Measurements from ENCODE around the gene PGS1. TPM values are rescaled to one million over a fixed set of nuclear protein-coding genes. Genes with fewer than 3 reads are reported as not detected.

Gene PGS1
- total RNA-seq, 1 experiment from 2014 or later: 42.6 TPM

DNA sequence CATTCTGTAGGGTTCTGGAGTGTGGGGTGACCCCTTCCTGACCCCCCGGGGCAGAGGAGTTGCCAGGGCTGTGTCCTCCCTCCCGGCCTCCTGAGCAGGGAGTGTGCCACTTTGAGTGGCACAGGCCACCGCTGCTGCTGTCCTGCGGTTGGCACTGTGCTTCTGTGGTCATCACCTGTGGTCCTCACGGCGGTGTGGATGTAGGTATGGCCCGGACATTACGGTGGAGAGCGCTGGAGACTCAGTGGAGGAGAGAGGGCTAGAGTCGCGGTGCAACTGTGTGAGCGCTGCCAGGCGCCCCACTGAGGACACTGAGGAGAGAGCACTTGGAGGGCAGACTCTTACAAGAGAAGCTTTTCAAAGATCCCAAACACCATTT is 39.1 kb downstream of the PGS1 start:
- BruUV-seq (replicated peaks): no TSS peak
- H3K9me3 Mint-ChIP-seq (ENCODE audit: low read depth, unreplicated experiment): no peaks in the 10 kb centered on the region
- no peak overlapping the region for H3K4me3 Mint-ChIP-seq (ENCODE audit: low read depth, unreplicated experiment)
- H3K4me1 Mint-ChIP-seq (ENCODE audit: low read depth, unreplicated experiment): no peaks in the 10 kb centered on the region
- no peak overlapping the region for H3K27ac Mint-ChIP-seq (ENCODE audit: unreplicated experiment)
- CTCF ChIA-PET: no interaction called here
- peaks cover 34% of the 10 kb centered on the region for H3K36me3 Mint-ChIP-seq (ENCODE audit: insufficient read depth, unreplicated experiment)
- TF ChIP-seq, protein P1, sequence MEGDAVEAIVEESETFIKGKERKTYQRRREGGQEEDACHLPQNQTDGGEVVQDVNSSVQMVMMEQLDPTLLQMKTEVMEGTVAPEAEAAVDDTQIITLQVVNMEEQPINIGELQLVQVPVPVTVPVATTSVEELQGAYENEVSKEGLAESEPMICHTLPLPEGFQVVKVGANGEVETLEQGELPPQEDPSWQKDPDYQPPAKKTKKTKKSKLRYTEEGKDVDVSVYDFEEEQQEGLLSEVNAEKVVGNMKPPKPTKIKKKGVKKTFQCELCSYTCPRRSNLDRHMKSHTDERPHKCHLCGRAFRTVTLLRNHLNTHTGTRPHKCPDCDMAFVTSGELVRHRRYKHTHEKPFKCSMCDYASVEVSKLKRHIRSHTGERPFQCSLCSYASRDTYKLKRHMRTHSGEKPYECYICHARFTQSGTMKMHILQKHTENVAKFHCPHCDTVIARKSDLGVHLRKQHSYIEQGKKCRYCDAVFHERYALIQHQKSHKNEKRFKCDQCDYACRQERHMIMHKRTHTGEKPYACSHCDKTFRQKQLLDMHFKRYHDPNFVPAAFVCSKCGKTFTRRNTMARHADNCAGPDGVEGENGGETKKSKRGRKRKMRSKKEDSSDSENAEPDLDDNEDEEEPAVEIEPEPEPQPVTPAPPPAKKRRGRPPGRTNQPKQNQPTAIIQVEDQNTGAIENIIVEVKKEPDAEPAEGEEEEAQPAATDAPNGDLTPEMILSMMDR (IDR thresholded peaks at IDR 0.05; ENCODE audit: unreplicated experiment): no peak
- intact Hi-C loops (cut with micrococcal nuclease; ENCODE audit: unreplicated experiment): no loop called here
- no peaks in the 10 kb centered on the region for H3K27me3 Mint-ChIP-seq (ENCODE audit: unreplicated experiment)
- no peak for DNase-seq

DNA sequence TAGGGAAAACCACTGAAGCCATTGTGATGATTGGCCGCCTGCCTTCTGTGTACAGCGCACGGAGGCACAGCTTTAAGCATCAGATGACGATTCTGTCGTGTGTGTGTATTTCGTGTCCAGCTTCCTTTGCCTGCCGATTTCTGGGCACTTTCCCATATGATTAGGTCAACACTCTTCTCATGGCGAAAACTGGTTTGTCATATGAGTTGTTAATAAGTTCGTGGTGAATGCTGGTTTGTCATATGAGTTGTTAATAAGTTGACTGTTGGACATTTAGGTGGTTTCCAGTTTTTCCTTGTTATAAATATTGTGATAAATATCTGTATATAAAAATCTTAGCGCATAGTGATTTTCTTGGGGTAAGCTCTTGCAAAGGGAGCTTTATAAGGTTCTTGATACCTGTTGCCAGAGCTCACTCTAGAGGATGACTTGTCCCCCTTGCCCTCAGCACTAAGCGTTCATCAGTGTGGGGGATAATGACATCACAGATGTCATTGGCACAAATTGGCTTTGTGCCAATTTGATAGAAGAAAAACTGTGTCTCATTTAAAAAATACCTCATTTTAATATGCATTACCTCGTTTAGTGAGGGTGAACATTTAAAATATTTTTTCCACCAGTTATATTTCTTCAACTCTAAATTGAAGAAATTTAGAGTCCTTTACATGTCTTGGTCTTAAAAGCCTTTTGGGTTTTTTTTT is 40.0 kb downstream of the PGS1 start:
- H3K9me3 Mint-ChIP-seq (ENCODE audit: low read depth, unreplicated experiment): no peaks in the 10 kb centered on the region
- H3K4me1 Mint-ChIP-seq (ENCODE audit: low read depth, unreplicated experiment): no peaks in the 10 kb centered on the region
- H3K4me3 Mint-ChIP-seq (ENCODE audit: low read depth, unreplicated experiment): no peak overlapping the region
- TF ChIP-seq, protein P1 (IDR thresholded peaks at IDR 0.05; ENCODE audit: unreplicated experiment): no peak
- CTCF ChIA-PET: interaction anchor here (0.8 kb wide), 1 partner anchor 167 kb away, joined by 3 read pairs; no protein-coding TSS in a partner anchor
- intact Hi-C loops (cut with micrococcal nuclease; ENCODE audit: unreplicated experiment): no loop called here
- no peak for DNase-seq
- BruUV-seq (replicated peaks): no TSS peak
- H3K27me3 Mint-ChIP-seq (ENCODE audit: unreplicated experiment): no peaks in the 10 kb centered on the region
- no peak overlapping the region for H3K27ac Mint-ChIP-seq (ENCODE audit: unreplicated experiment)
- peaks cover 34% of the 10 kb centered on the region for H3K36me3 Mint-ChIP-seq (ENCODE audit: insufficient read depth, unreplicated experiment)

DNA sequence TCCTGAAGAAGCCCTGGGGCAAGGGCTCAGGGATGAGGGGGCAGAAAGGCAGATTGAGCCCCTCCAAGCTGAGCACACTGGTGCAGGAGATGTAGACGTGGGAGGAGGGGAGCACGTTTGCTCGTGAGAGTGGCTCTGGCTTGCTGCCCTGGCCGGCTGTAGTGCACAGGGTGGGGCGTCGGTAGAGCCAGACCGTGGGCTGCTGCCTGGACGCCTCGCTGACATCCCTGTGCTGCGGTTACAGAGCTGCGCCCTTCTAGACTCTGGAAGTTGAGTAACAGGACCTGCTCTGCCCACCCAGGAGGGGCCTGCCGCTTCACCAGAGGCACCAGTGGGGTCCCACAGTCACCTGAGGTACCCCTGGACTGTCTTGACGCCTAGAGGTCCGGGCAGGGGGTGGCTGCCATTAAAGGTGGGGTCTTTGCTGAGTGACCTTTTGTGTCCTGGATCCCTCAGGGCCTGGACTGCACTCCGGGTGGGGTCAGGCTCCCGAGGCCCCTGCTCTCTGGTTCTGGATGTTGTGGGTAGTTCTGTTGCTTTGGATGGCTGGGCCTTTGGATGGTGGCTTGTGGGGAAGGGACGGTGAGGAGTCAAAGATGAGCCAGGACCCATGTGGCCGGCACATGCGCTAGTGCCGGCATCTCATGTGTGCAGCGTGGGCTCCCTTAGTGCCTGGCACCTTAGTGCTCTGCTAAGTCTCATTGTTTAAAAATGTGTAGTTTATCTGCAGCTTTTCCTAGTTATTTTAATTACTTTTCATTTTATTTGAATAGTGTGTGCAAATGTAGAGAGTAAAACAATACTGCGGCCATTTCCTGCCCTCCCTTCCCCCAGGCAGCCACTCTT is 41.7 kb downstream of the PGS1 start:
- Mint-ChIP-seq H3K27me3 (ENCODE audit: unreplicated experiment) (no peaks in the 10 kb centered on the region), H3K9me3 (ENCODE audit: low read depth, unreplicated experiment) (no peaks in the 10 kb centered on the region), H3K27ac (ENCODE audit: unreplicated experiment) (no peak overlapping the region), H3K4me1 (ENCODE audit: low read depth, unreplicated experiment) (no peaks in the 10 kb centered on the region), H3K4me3 (ENCODE audit: low read depth, unreplicated experiment) (no peak overlapping the region), H3K36me3 (ENCODE audit: insufficient read depth, unreplicated experiment) (peaks cover 24% of the 10 kb centered on the region)
- intact Hi-C loops (cut with micrococcal nuclease; ENCODE audit: unreplicated experiment): no loop called here
- TF ChIP-seq, protein P1 (IDR thresholded peaks at IDR 0.05; ENCODE audit: unreplicated experiment): no peak
- BruUV-seq (replicated peaks): no TSS peak
- CTCF ChIA-PET: no interaction called here
- no peak for DNase-seq

DNA sequence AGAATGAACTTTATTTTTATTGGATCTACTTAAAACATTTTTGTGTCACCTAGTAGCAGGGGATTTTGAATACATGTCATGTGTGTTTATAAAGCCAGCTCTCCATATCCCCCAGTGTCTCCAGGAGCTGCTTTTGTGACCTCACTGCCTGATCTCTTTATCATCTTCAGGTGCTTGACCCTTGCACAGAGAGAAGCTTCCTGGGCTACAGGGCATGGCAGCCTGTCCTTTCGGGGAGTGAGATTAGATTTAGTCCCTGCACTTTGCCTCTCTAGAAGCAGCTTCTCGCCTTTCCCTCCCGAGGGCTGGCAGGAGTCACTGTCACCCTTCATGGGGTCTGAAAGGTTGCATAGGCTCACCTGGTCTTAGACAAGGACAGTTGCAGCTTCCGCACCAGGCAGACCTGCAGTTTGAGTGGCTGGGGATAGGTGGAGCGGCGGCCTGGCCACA is 42.7 kb downstream of the PGS1 start:
- no peak for DNase-seq
- CTCF ChIA-PET: interaction anchor here (1.8 to 2.5 kb wide), 3 partner anchors 60 to 171 kb away, joined by 7 to 31 read pairs (median 28); no protein-coding TSS in a partner anchor
- Mint-ChIP-seq H3K9me3 (ENCODE audit: low read depth, unreplicated experiment) (no peaks in the 10 kb centered on the region), H3K36me3 (ENCODE audit: insufficient read depth, unreplicated experiment) (peaks cover 24% of the 10 kb centered on the region), H3K4me1 (ENCODE audit: low read depth, unreplicated experiment) (no peaks in the 10 kb centered on the region), H3K4me3 (ENCODE audit: low read depth, unreplicated experiment) (no peak overlapping the region), H3K27me3 (ENCODE audit: unreplicated experiment) (no peaks in the 10 kb centered on the region), H3K27ac (ENCODE audit: unreplicated experiment) (no peak overlapping the region)
- intact Hi-C loops (cut with micrococcal nuclease; ENCODE audit: unreplicated experiment): no loop called here
- BruUV-seq (replicated peaks): no TSS peak
- TF ChIP-seq, protein P1 (IDR thresholded peaks at IDR 0.05; ENCODE audit: unreplicated experiment): no peak

Data from Calu3 (cell line).